Measurements from ENCODE around the gene PARVA.

The PARVA gene

DNA sequence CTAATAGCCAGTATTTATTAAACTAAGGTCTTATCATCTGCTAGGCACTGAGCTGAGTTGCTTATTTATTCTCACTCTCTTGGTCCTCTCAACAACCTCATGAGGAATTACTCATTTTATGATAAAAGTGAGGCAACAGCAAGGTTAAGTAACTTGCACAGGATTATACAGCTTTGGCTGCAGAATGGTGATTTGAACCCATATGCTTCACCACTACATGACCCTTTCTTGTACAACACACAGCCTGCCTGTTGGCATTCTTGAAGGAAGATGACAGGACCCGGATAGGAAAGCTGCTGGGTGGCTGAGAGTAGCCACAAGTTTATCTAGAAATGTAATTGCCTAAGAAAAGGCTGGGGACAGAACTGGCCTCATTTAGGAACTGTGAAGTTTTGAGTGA is 5.3 kb upstream of the PARVA start:
- Histone ChIP-seq H3K4me1 (ENCODE audit: control insufficient read depth in 1 of 2, insufficient read depth in 1 of 2, low read depth in 1 of 2, low read length in 1 of 2) (no peaks in the 10 kb centered on the region), H3K27ac (no peak overlapping the region), H3K36me3 (no peaks in the 10 kb centered on the region), H3K9me3 (no peaks in the 10 kb centered on the region), H3K4me3 (ENCODE audit: low read depth in 1 of 2, low read length in 1 of 2) (no peak overlapping the region), H3K27me3 (peaks cover 44% of the 10 kb centered on the region)
- TF ChIP-seq, protein P1, sequence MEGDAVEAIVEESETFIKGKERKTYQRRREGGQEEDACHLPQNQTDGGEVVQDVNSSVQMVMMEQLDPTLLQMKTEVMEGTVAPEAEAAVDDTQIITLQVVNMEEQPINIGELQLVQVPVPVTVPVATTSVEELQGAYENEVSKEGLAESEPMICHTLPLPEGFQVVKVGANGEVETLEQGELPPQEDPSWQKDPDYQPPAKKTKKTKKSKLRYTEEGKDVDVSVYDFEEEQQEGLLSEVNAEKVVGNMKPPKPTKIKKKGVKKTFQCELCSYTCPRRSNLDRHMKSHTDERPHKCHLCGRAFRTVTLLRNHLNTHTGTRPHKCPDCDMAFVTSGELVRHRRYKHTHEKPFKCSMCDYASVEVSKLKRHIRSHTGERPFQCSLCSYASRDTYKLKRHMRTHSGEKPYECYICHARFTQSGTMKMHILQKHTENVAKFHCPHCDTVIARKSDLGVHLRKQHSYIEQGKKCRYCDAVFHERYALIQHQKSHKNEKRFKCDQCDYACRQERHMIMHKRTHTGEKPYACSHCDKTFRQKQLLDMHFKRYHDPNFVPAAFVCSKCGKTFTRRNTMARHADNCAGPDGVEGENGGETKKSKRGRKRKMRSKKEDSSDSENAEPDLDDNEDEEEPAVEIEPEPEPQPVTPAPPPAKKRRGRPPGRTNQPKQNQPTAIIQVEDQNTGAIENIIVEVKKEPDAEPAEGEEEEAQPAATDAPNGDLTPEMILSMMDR (IDR thresholded peaks at IDR 0.05) = no peak

DNA sequence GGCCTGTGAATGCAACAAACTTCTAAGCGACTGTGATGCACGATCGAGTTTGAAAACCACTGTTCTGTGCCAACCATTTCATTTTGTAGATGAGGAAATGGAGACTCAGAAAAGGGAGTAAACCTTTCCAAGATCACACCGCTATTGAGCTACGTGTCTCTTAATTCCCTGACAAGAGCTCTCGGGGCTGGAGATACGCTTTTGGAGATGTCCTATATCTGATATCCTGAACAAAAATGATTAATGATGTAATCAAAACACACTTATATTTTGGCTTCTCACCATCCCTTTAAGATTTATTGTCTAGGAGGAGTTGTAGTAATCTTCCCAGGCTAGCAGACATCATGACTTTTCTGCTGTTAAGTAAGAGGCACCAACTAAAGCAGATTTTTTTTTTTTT is 1.7 kb upstream of the PARVA start:
- no peaks in the 10 kb centered on the region for H3K9me3 ChIP-seq
- no peaks in the 10 kb centered on the region for H3K4me1 ChIP-seq (ENCODE audit: control insufficient read depth in 1 of 2, insufficient read depth in 1 of 2, low read depth in 1 of 2, low read length in 1 of 2)
- H3K4me3 ChIP-seq (ENCODE audit: low read depth in 1 of 2, low read length in 1 of 2) = no peak overlapping the region
- TF ChIP-seq, protein P1 (IDR thresholded peaks at IDR 0.05) = no peak
- H3K27ac ChIP-seq = no peak overlapping the region
- peaks cover 80% of the 10 kb centered on the region for H3K27me3 ChIP-seq
- no peaks in the 10 kb centered on the region for H3K36me3 ChIP-seq

DNA sequence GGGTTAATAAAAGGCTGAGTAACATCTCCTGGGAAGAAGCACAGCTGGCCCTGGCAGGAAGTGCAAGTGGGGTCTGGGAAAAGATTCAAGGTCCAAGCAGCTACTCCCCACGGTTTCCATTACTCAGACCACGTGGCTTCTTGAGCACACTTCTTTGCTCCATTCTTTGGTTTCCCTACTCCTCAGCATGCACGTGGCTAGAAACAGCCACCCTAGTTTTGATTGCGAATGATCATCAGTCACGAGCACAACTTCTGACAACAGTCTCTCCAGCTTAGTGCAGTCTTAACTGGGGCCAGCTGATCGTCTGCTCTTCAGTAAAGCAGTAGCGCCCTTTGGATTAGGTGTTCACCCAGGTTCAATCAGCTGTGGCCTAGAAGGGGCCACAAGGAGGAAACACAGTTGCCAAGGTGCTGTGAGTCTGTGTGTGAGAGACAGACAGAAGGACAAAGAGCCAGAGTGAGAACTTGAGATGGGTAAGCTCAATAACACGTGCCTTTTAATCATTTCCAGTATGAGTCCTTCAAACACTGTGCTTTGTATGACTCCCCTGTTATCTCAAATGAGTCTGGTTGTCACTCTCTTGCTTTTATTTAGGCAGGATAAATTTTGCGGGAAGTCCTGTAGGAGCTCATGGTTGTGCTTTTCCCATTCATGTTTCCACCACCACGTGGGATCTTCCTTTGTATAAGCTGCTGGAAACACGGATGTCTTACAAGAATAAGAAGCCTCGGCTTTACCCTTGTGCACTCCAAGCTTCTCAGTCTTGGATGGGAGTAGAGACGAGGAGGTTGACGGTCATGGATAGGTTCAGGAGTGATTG is 901 bp upstream of the PARVA start:
- no peaks in the 10 kb centered on the region for H3K9me3 ChIP-seq
- no peak overlapping the region for H3K4me3 ChIP-seq (ENCODE audit: low read depth in 1 of 2, low read length in 1 of 2)
- H3K4me1 ChIP-seq (ENCODE audit: control insufficient read depth in 1 of 2, insufficient read depth in 1 of 2, low read depth in 1 of 2, low read length in 1 of 2) = no peaks in the 10 kb centered on the region
- TF ChIP-seq, protein P1 (IDR thresholded peaks at IDR 0.05) = no peak
- no peaks in the 10 kb centered on the region for H3K36me3 ChIP-seq
- peaks cover 87% of the 10 kb centered on the region for H3K27me3 ChIP-seq
- no peak overlapping the region for H3K27ac ChIP-seq

DNA sequence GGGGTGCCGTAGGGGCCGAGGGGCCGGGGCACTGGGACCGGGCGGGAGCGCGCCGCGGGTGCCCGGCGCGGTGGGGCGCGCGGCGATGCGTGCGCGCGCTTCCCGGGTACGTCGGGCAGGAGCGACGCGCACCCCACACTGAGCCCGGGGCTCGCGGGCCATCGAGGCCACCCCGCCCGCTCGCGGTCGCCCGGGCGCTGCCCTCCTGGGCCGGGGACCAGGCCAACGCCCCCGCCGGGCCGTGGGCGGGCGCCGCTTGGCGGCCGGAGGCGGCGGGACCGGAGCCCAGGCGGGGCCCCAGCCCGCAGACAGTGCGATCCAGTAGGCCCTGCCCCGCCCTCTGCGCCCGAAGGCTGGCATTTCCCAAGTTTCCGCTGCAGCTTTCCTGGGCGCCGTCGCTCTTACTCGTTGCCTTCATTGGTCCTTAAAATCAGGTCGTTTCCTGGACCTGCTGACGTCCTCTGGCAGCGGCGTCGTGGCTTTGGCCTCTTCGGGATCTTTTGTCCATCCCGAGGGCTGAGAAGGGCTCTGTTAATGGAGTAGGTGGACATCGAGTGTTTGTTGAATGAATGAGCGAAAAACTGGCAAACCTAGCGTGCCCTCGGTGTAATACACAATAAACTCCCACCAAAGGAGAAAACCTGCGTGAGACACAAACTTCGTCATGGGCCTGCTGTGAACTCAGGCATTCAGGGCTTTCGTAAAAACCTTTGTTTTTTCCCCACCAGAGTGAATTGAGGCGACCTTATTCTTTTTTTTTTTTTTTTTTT is 638 bp downstream of the PARVA start:
- TF ChIP-seq, protein P1 (IDR thresholded peaks at IDR 0.05) = no peak
- no peaks in the 10 kb centered on the region for H3K36me3 ChIP-seq
- peaks cover 85% of the 10 kb centered on the region for H3K27me3 ChIP-seq
- no peaks in the 10 kb centered on the region for H3K9me3 ChIP-seq
- no peak overlapping the region for H3K4me3 ChIP-seq (ENCODE audit: low read depth in 1 of 2, low read length in 1 of 2)
- H3K4me1 ChIP-seq (ENCODE audit: control insufficient read depth in 1 of 2, insufficient read depth in 1 of 2, low read depth in 1 of 2, low read length in 1 of 2) = no peaks in the 10 kb centered on the region
- H3K27ac ChIP-seq = no peak overlapping the region

DNA sequence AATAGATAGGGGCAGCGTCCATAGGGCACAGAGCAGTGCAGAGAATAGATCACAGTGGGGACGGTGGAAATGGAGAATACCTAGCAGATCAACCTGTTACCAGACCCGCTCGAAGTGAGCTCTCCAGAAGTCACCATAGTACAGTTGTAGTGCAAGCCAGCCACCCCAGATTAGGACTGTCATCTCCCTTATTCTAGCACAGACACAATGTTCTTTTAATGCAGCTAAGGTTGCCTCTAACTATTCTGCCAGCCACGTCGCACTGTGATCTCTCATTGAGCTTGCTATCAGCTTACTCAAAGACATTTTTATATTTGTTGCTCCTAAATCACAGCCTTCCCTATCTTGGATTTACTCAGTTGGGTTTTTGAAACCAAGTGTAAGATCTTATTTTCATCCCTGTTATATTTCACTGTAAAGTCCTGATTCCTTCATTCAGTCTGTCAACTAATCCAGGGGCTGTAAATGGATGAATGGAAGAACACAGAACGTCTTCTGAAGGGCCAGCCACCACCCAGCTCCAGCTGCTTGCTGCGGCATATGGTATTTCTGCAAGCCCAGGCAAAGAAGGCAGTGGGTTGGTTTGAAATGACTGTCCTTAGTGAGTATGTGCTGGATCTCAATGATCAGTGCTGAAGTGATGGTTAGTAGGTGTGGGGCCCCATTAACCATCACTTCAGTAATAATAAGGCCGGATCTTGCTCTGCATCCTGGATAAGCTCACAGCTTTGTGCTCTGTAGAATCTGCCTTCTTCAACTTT is 3.4 kb downstream of the PARVA start:
- peaks cover 66% of the 10 kb centered on the region for H3K27me3 ChIP-seq
- H3K9me3 ChIP-seq = no peaks in the 10 kb centered on the region
- H3K4me3 ChIP-seq (ENCODE audit: low read depth in 1 of 2, low read length in 1 of 2) = no peak overlapping the region
- H3K4me1 ChIP-seq (ENCODE audit: control insufficient read depth in 1 of 2, insufficient read depth in 1 of 2, low read depth in 1 of 2, low read length in 1 of 2) = no peaks in the 10 kb centered on the region
- TF ChIP-seq, protein P1 (IDR thresholded peaks at IDR 0.05) = no peak
- no peak overlapping the region for H3K27ac ChIP-seq
- no peaks in the 10 kb centered on the region for H3K36me3 ChIP-seq
